Measurements from ENCODE around the gene UBE2V1. TPM values are rescaled to one million over a fixed set of nuclear protein-coding genes. Genes with fewer than 3 reads are reported as not detected.

Gene UBE2V1
- total RNA-seq, 1 donor from 2014 or later: 79.8 TPM

GRCh38 chr20:50042370-50043313 lies 70.3 kb downstream of the UBE2V1 start:
- Mint-ChIP-seq H3K4me3 (ENCODE audit: unreplicated experiment) (no peak overlapping the region), H3K9me3 (ENCODE audit: low read depth) (no peaks in the 10 kb centered on the region), H3K36me3 (ENCODE audit: low read depth) (no peaks in the 10 kb centered on the region), H3K27ac (ENCODE audit: unreplicated experiment) (no peak overlapping the region), H3K4me1 (ENCODE audit: low read depth) (peaks cover 23% of the 10 kb centered on the region), H3K27me3 (ENCODE audit: low read depth) (no peaks in the 10 kb centered on the region)
- DNase-seq (ENCODE audit: low spot score): no peak
- TF ChIP-seq CTCF (IDR thresholded peaks at IDR 0.05): no peak

- Mint-ChIP-seq H3K27me3 (ENCODE audit: low read depth) (no peaks in the 10 kb centered on the region), H3K4me1 (ENCODE audit: low read depth) (peaks cover 12% of the 10 kb centered on the region), H3K36me3 (ENCODE audit: low read depth) (no peaks in the 10 kb centered on the region), H3K27ac (ENCODE audit: unreplicated experiment) (no peak overlapping the region), H3K9me3 (ENCODE audit: low read depth) (no peaks in the 10 kb centered on the region), H3K4me3 (ENCODE audit: unreplicated experiment) (no peak overlapping the region)
- TF ChIP-seq CTCF (IDR thresholded peaks at IDR 0.05): no peak
- DNase-seq (ENCODE audit: low spot score): no peak
Observed at GRCh38 chr20:50041246-50041873, 71.6 kb downstream of the UBE2V1 start.

GRCh38 chr20:50040432-50041245 lies 72.3 kb downstream of the UBE2V1 start:
- Mint-ChIP-seq H3K27ac (ENCODE audit: unreplicated experiment) (no peak overlapping the region), H3K9me3 (ENCODE audit: low read depth) (no peaks in the 10 kb centered on the region), H3K36me3 (ENCODE audit: low read depth) (no peaks in the 10 kb centered on the region), H3K4me3 (ENCODE audit: unreplicated experiment) (no peak overlapping the region), H3K4me1 (ENCODE audit: low read depth) (peaks cover 12% of the 10 kb centered on the region), H3K27me3 (ENCODE audit: low read depth) (no peaks in the 10 kb centered on the region)
- no peak for DNase-seq (ENCODE audit: low spot score)
- no peak for TF ChIP-seq CTCF (IDR thresholded peaks at IDR 0.05)

- Mint-ChIP-seq H3K9me3 (ENCODE audit: low read depth) (no peaks in the 10 kb centered on the region), H3K27ac (ENCODE audit: unreplicated experiment) (no peak overlapping the region), H3K4me3 (ENCODE audit: unreplicated experiment) (no peak overlapping the region), H3K4me1 (ENCODE audit: low read depth) (peaks cover 15% of the 10 kb centered on the region), H3K27me3 (ENCODE audit: low read depth) (no peaks in the 10 kb centered on the region), H3K36me3 (ENCODE audit: low read depth) (no peaks in the 10 kb centered on the region)
- no peak for DNase-seq (ENCODE audit: low spot score)
- TF ChIP-seq CTCF (IDR thresholded peaks at IDR 0.05): no peak
Observed at GRCh38 chr20:50039706-50040431, 73.1 kb downstream of the UBE2V1 start.
